Stomach smooth muscle (tissue), 2 donors: ENCODE data around the gene IP6K3.

Experiments used
- H3K27ac ChIP-seq: one replicate; pipeline ENCODE4 v1.7.0; 2013; ENCODE audit warnings: mild to moderate bottlenecking, low read length, inconsistent platforms
- H3K27me3 ChIP-seq, 2 donors: one replicate each; pipeline ENCODE4 v1.7.0; 2013; ENCODE audit warnings: low read length in 2 of 2; ENCODE audit not compliant: insufficient read depth in 2 of 2, control insufficient read depth in 1 of 2
- H3K36me3 ChIP-seq, 2 donors: one replicate each; pipeline ENCODE4 v1.7.0; 2013; ENCODE audit warnings: low read length in 2 of 2; ENCODE audit not compliant: control insufficient read depth in 2 of 2, insufficient read depth in 2 of 2
- H3K4me1 ChIP-seq: one replicate; pipeline ENCODE4 v1.7.0; 2013; ENCODE audit warnings: low read length; ENCODE audit not compliant: control insufficient read depth, insufficient read depth
- H3K4me3 ChIP-seq, 2 donors: one replicate each; pipeline ENCODE4 v1.7.0; 2013; ENCODE audit warnings: low read length in 2 of 2
- H3K9ac ChIP-seq, 2 donors: one replicate each; pipeline ENCODE4 v1.7.0; 2013; ENCODE audit warnings: low read length in 2 of 2, mild to moderate bottlenecking in 1 of 2
- H3K9me3 ChIP-seq, 2 donors: one replicate each; pipeline ENCODE4 v1.7.0; 2013; ENCODE audit warnings: low read length in 2 of 2; ENCODE audit not compliant: control insufficient read depth in 2 of 2
- donor health status: healthy.
- donor health status: Pancreatic carcinoma.

The IP6K3 gene, protein sequence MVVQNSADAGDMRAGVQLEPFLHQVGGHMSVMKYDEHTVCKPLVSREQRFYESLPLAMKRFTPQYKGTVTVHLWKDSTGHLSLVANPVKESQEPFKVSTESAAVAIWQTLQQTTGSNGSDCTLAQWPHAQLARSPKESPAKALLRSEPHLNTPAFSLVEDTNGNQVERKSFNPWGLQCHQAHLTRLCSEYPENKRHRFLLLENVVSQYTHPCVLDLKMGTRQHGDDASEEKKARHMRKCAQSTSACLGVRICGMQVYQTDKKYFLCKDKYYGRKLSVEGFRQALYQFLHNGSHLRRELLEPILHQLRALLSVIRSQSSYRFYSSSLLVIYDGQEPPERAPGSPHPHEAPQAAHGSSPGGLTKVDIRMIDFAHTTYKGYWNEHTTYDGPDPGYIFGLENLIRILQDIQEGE

DNA sequence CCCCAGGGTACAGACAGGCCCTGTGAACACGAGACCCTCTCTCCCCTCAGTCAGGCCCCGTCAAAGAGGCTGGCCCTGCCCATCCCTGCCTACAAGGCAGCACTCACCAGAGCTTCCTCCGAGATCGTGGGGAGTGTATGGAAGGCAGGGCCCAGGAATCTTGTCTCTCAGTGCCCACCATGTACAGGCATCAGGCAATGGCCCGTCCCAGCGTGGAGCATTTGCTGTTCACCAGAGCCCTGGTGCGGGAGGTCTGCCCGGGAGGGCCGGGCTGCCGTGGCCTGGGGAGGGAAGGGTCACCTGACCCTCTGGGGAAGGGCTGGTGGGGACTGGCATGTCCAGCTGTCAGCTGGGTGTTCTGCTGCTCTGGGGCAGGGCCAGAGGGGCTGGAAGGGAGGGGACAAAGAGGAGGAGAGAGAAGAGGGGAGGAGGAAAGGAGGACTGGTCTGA lies at the start of gene IP6K3:
Gene IP6K3 (minus strand): TSS at position 255 of the 450 bp plus-strand sequence. CDS start 11,429 bp downstream, outside the sequence.
- no peaks in the 10 kb centered on the region for H3K9me3 ChIP-seq
- no peaks in the 10 kb centered on the region for H3K36me3 ChIP-seq
- H3K4me1 ChIP-seq: peaks cover 20% of the 10 kb centered on the region
- H3K4me3 ChIP-seq: peak within 1 kb of the TSS; percentile 31 to 57
- peaks cover 8 to 9% of the 10 kb centered on the region in 2 donors for H3K27me3 ChIP-seq
- H3K9ac ChIP-seq: peak within 1 kb of the TSS; percentile 15 to 58
- peak within 1 kb of the TSS; percentile 18 for H3K27ac ChIP-seq

DNA sequence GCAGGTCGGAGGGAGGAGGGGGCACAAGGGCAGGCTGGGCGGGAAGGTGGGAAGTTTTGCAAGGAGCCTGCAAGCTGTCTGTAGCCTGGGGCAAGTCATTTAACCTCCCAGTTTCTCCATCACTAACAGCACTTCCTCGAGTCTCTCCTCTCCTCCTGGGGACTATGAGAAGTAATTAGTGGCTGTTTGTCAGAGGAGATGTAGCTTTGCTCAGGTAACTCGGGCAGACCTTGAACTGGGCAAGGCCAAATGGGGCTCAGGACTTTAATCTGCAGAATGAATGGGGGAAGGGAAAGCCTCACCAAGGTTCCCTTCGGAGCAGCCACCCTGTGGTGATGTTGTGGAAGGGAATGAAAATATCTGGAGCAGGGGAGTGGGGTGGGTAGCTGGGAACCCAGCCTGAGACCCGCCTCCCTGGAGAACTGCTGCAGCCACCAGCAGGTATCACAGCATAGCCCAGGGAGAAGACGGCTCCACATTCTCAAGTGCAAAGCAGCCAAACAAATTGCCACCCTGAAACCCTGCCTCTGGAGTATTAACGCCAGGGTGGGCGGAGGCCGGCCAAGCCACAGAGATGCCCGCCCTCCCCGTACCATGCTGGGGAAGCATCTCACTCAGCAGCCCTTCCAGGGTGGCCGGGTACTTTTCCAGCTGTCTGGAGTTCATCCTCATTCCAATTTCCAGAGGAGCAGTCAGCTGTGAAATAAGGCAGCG lies 48.4 kb upstream of the IP6K3 start:
- Histone ChIP-seq H3K4me3 (no peak overlapping the region), H3K9me3 (no peaks in the 10 kb centered on the region), H3K27ac (no peak overlapping the region), H3K36me3 (no peaks in the 10 kb centered on the region), H3K27me3 (peaks cover 10 to 23% of the 10 kb centered on the region in 2 donors), H3K9ac (no peak overlapping the region), H3K4me1 (no peaks in the 10 kb centered on the region)

DNA sequence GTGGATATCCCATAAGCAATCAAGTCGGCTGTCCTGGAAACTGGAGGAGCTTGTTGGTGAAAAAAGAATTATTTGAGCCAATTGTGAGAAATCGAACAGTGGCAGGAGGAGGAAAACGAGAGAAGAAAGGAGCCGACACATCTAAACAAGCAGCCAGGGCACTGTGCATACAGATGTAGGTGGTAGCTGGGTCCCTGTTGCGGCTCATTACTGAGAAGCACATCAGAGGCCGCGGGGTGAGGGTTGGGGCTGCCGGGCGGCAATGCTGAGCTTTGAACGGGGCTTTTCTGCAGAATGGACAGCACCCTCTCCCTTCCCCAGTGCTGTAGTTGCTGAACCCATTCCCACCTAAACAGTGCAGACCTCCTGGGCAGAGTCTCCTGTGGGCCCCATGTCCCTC lies 46.3 kb upstream of the IP6K3 start:
- Histone ChIP-seq H3K9me3 (no peaks in the 10 kb centered on the region), H3K36me3 (no peaks in the 10 kb centered on the region), H3K9ac (no peak overlapping the region), H3K4me1 (peaks cover 6% of the 10 kb centered on the region), H3K27ac (no peak overlapping the region), H3K27me3 (peaks cover 4 to 15% of the 10 kb centered on the region in 2 donors), H3K4me3 (no peak overlapping the region)

DNA sequence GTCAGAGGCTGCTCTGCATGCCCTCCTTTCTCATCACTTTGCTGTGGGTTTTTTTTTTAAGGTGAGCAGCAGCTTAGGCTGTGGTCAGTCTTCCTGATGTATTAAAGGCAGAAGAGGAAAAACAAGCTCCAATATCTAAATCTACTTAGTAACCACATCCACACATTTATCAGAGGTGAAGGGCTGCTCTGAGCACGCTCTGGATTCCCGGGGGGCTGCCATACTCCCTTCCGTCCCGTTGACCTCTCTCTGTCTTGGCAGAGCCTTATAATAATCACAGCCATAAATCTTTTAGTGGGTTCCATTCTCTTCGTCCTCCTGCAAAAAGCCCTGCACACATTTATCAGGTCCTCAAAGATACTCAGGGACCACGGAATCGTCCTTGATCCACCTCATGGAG lies 44.9 kb upstream of the IP6K3 start:
- Histone ChIP-seq H3K9ac (no peak overlapping the region), H3K27me3 (peaks cover 4 to 11% of the 10 kb centered on the region in 2 donors), H3K4me1 (peaks cover 19% of the 10 kb centered on the region), H3K4me3 (no peak overlapping the region), H3K36me3 (peaks cover 0 to 3% of the 10 kb centered on the region in 2 donors), H3K27ac (no peak overlapping the region), H3K9me3 (no peaks in the 10 kb centered on the region)

DNA sequence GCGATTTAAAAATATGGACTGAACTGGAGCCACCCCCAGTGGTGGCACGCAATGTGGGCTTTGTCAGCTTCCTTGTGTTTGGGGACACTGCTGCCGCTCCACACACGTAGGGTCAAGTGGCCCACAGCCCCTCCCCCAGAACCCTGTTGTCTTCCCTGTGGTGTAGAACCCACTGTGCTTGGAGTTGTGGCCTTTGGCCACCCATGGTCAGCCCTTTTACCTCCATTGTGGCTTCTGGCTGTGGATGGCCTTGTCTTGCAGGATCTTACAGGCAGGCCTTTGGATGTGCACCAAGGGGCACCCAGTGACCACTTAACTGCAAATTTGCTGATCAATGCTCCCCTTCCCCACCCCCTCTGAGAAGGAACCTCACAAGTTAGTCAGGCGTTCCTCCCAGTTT lies 44.2 kb upstream of the IP6K3 start:
- peaks cover 3% of the 10 kb centered on the region in 2 donors for H3K36me3 ChIP-seq
- no peak overlapping the region for H3K9ac ChIP-seq
- H3K4me1 ChIP-seq: peaks cover 20% of the 10 kb centered on the region
- H3K9me3 ChIP-seq: no peaks in the 10 kb centered on the region
- peaks cover 4 to 8% of the 10 kb centered on the region in 2 donors for H3K27me3 ChIP-seq
- H3K4me3 ChIP-seq: no peak overlapping the region
- no peak overlapping the region for H3K27ac ChIP-seq

DNA sequence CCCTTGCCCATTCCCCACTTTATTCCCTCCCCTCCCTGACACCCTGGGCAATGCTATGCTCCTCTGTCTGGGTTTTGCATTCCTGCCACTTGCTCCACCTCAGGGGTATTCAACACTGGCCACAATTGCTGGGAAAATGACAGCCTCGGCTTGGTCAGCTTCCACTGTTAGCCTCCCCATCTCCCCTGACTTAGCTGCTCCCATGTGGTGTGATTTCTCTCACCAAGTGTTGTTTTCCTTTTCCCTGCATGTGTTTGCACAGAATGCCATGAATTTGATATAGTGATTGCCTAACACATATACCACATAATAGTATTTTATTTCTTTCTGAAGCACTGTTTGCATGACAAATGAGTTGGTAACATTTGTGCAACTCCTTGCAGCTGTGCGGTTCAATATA lies 43.7 kb upstream of the IP6K3 start:
- Histone ChIP-seq H3K36me3 (peaks cover 3% of the 10 kb centered on the region in 2 donors), H3K27me3 (peaks cover 1 to 5% of the 10 kb centered on the region in 2 donors), H3K9ac (no peak overlapping the region), H3K9me3 (no peaks in the 10 kb centered on the region), H3K4me3 (no peak overlapping the region), H3K4me1 (peaks cover 21% of the 10 kb centered on the region), H3K27ac (no peak overlapping the region)

DNA sequence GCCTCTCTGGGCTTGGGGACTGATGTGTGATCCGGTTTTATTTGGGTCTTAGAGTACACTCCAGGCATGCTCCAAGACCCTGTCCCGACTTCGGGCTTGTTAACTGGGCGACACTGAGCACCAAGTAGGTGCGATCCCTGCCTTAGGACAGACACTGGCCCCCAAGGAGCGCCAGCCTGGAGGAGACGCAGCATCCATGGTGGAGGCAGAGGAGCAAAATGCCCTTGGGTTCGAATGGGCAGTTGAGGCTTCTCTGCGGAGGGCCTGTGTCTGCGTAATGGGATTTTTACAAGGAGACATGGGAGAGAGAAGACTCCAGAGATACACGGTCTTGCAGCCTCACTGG lies 42.8 kb upstream of the IP6K3 start:
- Histone ChIP-seq H3K4me3 (peak overlapping the region; percentile 59 to 80), H3K27ac (peak overlapping the region; percentile 92), H3K36me3 (peaks cover 3 to 10% of the 10 kb centered on the region in 2 donors), H3K4me1 (peaks cover 30% of the 10 kb centered on the region), H3K9me3 (no peaks in the 10 kb centered on the region), H3K27me3 (peaks cover 0 to 4% of the 10 kb centered on the region in 2 donors), H3K9ac (no peak overlapping the region)

DNA sequence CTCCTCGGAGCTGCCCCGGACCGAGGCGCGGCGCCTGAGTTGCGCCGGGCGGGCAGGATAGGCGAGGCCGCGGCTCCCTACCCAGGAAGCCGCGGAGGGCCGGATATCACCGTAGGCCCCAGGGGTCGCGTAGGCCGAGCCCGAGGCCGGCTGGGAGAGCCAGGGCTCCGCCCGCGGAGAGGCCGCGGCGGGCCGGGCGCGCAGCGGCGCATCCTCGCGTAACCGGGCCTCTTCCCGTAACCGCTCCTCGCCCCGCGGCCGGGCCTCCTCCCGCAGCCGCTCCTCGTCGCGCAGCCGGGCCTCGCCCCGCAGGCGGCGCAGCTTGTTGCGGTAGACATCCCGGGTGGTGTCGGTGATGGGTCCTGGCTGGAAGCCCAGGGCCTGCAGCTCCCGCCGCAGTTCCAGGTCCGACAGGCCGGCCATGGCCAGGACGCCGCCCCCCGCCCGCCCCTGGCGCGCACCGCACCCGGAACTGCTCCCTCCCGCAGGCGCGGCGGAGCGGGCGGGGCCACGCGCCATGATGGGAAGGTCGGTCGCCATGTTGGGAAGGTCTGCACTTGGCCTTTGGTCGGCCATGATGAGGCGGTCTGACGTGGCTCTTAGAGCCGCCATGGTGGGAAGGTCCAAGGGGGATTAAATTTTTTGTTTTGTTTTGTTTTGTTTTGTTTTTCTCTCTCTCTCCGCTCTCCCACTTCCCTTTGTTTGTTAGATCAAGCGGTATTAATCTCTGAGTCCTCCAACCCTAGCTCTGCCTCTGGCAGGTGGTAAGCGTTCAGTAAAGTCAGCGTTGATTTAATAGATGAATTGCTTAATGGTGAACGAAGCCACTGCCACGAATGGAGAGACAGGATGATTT lies 42.2 kb upstream of the IP6K3 start, which contains the start of gene LEMD2:
Gene LEMD2 (minus strand): TSS at position 437 of the 856 bp plus-strand sequence. CDS start 14 bp downstream, at position 423.
- Histone ChIP-seq H3K9me3 (no peaks in the 10 kb centered on the region), H3K4me1 (peaks cover 32% of the 10 kb centered on the region), H3K36me3 (peaks cover 6 to 15% of the 10 kb centered on the region in 2 donors), H3K27ac (peak within 1 kb of the TSS; percentile 92), H3K4me3 (peak within 1 kb of the TSS; percentile 59 to 80), H3K9ac (peak within 1 kb of the TSS; percentile 82 to 92), H3K27me3 (peaks cover 0 to 4% of the 10 kb centered on the region in 2 donors)

DNA sequence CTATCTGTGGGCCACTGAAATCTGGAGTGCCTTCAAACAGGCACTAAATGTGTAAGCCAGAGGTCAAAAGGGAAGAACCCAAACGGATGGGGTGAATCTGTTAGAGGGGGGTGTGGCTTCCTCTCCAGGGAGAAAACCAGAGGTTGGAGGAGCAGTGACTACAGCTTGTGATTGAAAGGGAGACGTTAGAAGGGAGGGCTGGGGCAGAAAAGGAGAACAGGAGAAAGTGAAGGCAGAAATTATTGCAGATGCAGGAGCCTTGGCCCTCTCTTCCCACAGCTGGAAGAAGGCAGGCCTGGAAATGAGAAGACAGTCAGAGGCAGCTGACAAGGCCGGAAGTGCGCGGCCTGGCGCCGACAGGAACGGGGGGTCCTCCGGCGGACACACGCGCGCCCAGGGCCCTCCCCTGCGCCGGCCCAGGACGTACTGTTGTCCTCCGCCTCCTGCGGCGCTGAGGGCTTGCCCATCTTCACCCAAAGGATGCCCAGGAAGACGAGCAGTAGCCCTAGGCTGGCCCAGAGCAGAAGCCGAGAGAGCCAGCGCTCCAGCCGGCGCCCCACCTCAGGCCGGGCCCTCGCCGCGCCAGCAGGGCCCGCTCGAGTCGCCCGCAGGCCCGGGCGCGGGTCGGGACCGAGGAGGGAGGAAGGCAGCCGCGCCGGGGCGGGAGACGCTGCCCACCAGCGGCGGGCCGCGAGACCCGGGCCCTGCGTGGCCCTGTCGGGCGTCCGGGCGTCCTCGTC lies 41.4 kb upstream of the IP6K3 start:
- H3K36me3 ChIP-seq: peaks cover 13 to 23% of the 10 kb centered on the region in 2 donors
- no peaks in the 10 kb centered on the region for H3K9me3 ChIP-seq
- peak overlapping the region; percentile 92 for H3K27ac ChIP-seq
- no peaks in the 10 kb centered on the region for H3K27me3 ChIP-seq
- peaks cover 32% of the 10 kb centered on the region for H3K4me1 ChIP-seq
- H3K4me3 ChIP-seq: peak overlapping the region; percentile 59 to 80
- peak overlapping the region; percentile 82 to 92 for H3K9ac ChIP-seq
